Body of pancreas (tissue), 4 donors: ENCODE data around the gene TRPV2. TPM values are rescaled to one million over a fixed set of nuclear protein-coding genes. Genes with fewer than 3 reads are reported as not detected.

ENCODE experiments used
- ATAC-seq: fragments of 150-250 bp; one replicate; pipeline ENCODE4 v1.9.1; 2016
- DNase-seq, 4 donors: peaks; one replicate each; pipeline ENCODE4 v3.0.0-alpha.2; 2019
- H3K27ac ChIP-seq, 4 donors: fragments of 200-600 bp; sonication (generic); 1 replicate in 3 of 4; 2 replicates in 1 of 4; pipeline versions ENCODE4 v1.5.1 to v1.6.1; 2016 to 2019; ENCODE audit warnings: mild to moderate bottlenecking in 1 of 4, mixed read lengths in 1 of 4, moderate library complexity in 1 of 4
- H3K27me3 ChIP-seq, 2 donors: fragments of 200-600 bp; sonication (generic); one replicate each; pipeline ENCODE4 v1.6.0; 2016; ENCODE audit warnings: mild to moderate bottlenecking in 1 of 2
- H3K36me3 ChIP-seq, 2 donors: fragments of 200-600 bp; sonication (generic); replicated peaks in 1 of 2; 2 replicates each; pipeline ENCODE4 v1.5.1; 2016; ENCODE audit warnings: low read depth in 2 of 2; ENCODE audit not compliant: insufficient read depth in 1 of 2
- H3K4me1 ChIP-seq: fragments of 200-600 bp; sonication (generic); one replicate; pipeline ENCODE4 v1.6.0; 2016
- H3K4me3 ChIP-seq, 2 donors: fragments of 200-600 bp; sonication (generic); 1 replicate in 1 of 2; 2 replicates in 1 of 2; pipeline ENCODE4 v1.5.1; 2016 to 2019
- H3K9me3 ChIP-seq, 3 donors: fragments of 200-600 bp; sonication (generic); 1 replicate in 2 of 3; 2 replicates in 1 of 3; pipeline ENCODE4 v1.5.1; 2016
- CTCF ChIP-seq, 7 experiments: fragments of 450-650 bp in 4 of 7; fragments of 200-600 bp in 3 of 7; sonication (generic) in 3 of 7; IDR thresholded peaks; one replicate each; pipeline ENCODE4 v1.5.1; 2016 to 2019; ENCODE audit warnings: antibody characterized with exemption in 7 of 7
- POLR2A ChIP-seq, 3 donors: fragments of 450-650 bp; IDR thresholded peaks; one replicate each; pipeline ENCODE4 v1.6.1; 2016; ENCODE audit warnings: antibody characterized with exemption in 3 of 3, mild to moderate bottlenecking in 2 of 3
- WGBS, 2 donors: methylation state at CpG; one replicate each; pipeline ENCODE4 v1.1.5; 2017; 5-methylcytosine and 5-hydroxymethylcytosine counted together
- intact Hi-C: fragments of 100-400 bp; cut with DNase I; formaldehyde crosslinking; loops from one replicate; pipeline ENCODE4 v1.15.1; 2023
- total RNA-seq, 2 donors: library from RNA; depleted of rRNA; stranded (reverse); fragments of >200 nt; gene quantifications; one replicate each; pipeline ENCODE4 v1.1.0, GENCODE V29; 2016

The TRPV2 gene
- total RNA-seq, 2 donors from 2014 or later, result 4.7 to 30.7 TPM

- Histone ChIP-seq H3K4me1 (peaks cover 20% of the 10 kb centered on the region), H3K36me3 (no peaks in the 10 kb centered on the region), H3K27me3 (no peaks in the 10 kb centered on the region), H3K9me3 (no peaks in the 10 kb centered on the region), H3K4me3 (no peak overlapping the region), H3K27ac (peak overlapping the region in 2 of 4 donors; percentile 73 to 82)
- TF ChIP-seq CTCF (IDR thresholded peaks at IDR 0.05), result no peak
- no peak for TF ChIP-seq POLR2A (IDR thresholded peaks at IDR 0.05)
- intact Hi-C loops, result no loop called here
- WGBS, 2 donors, result 93 to 94% methylated on average over 3 to 7 of the region's 7 CpGs
- ATAC-seq (no peak), DNase-seq (no peak)
Measured at GRCh38 chr17:16417399-16417798, 2.0 kb downstream of the TRPV2 start.

- no peaks in the 10 kb centered on the region for H3K9me3 ChIP-seq
- no peaks in the 10 kb centered on the region for H3K27me3 ChIP-seq
- intact Hi-C loops, result no loop called here
- 82 to 86% methylated on average over 7 of the region's 7 CpGs for WGBS, 2 donors
- DNase-seq (no peak), ATAC-seq (no peak)
- H3K4me3 ChIP-seq, result no peak overlapping the region
- no peak for TF ChIP-seq CTCF (IDR thresholded peaks at IDR 0.05)
- TF ChIP-seq POLR2A (IDR thresholded peaks at IDR 0.05), result no peak
- H3K27ac ChIP-seq, result no peak overlapping the region
- H3K4me1 ChIP-seq, result peaks cover 20% of the 10 kb centered on the region
- H3K36me3 ChIP-seq, result no peaks in the 10 kb centered on the region
Measured at GRCh38 chr17:16417896-16418684, 2.7 kb downstream of the TRPV2 start.

DNA sequence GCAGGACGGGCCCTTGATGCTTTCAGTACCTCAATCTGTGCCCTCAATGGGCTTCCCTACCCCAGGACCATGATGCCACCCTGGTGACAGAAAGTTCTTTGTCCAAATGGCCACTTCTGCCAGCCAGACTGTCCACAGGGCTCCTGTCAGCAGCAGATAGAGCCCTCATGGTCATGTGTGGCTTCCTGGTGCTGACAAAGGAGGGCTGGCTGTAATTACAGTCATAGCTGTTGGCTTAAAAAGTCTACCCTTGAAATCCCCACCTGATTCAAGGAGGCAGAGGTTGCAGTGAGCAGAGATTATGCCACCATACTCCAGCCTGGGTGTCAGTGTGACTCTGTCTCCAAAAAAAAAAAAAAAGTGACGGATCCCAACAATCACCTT lies 3.3 kb downstream of the TRPV2 start:
- intact Hi-C loops, result no loop called here
- WGBS, 2 donors, result 53% methylated on average over 2 of the region's 2 CpGs; no CpG with 5 or more reads in 1 of the 2 donors
- H3K4me3 ChIP-seq, result no peak overlapping the region
- no peaks in the 10 kb centered on the region for H3K9me3 ChIP-seq
- no peaks in the 10 kb centered on the region for H3K27me3 ChIP-seq
- no peaks in the 10 kb centered on the region for H3K36me3 ChIP-seq
- H3K27ac ChIP-seq, result peak overlapping the region in 1 of 4 donors; percentile 25
- no peak for ATAC-seq
- DNase-seq, result no peak
- no peak for TF ChIP-seq POLR2A (IDR thresholded peaks at IDR 0.05)
- no peak for TF ChIP-seq CTCF (IDR thresholded peaks at IDR 0.05)
- H3K4me1 ChIP-seq, result peaks cover 20% of the 10 kb centered on the region

GRCh38 chr17:16419074-16419928 lies 3.9 kb downstream of the TRPV2 start:
- peaks cover 20% of the 10 kb centered on the region for H3K4me1 ChIP-seq
- no peak overlapping the region for H3K4me3 ChIP-seq
- intact Hi-C loops, result no loop called here
- ATAC-seq, result no peak
- no peaks in the 10 kb centered on the region for H3K9me3 ChIP-seq
- peak in 2 of 4 donors; percentile 44 to 51 for DNase-seq
- H3K36me3 ChIP-seq, result no peaks in the 10 kb centered on the region
- peak overlapping the region in 2 of 4 donors; percentile 25 to 27 for H3K27ac ChIP-seq
- no peaks in the 10 kb centered on the region for H3K27me3 ChIP-seq
- WGBS, 2 donors, result 73 to 82% methylated on average over 6 to 8 of the region's 8 CpGs
- TF ChIP-seq POLR2A (IDR thresholded peaks at IDR 0.05) (no peak), CTCF (IDR thresholded peaks at IDR 0.05) (no peak)
